NCI-H345 (cell line): ENCODE results near the gene KRTAP5-6.

Experiments
- DNase-seq: peaks from one replicate; lab custom pipeline; 2025; lab: John Stamatoyannopoulos, UW

KRTAP5-6 gene

GRCh38 chr11:1702506-1702905 lies 5.5 kb downstream of the KRTAP5-6 start:
- no peak for DNase-seq

DNA sequence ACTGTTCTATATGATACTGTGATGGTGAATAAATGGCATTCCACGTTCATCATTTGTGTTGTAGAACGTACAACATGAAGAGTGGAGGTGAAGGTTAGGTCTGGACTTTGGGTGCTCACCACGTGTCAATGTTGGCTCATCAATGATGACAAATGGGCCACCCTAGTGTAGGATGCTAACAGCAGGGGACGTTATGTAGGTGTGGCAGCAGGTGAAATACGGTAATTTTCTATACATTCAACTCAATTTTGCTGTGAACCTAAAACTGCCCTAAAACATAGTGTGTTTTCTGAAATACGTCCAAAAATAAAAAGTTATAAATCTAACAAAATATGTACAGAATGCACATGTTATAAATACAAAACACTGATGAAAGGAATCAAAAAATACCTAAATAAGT lies 6.2 kb downstream of the KRTAP5-6 start:
- DNase-seq, result no peak

DNA sequence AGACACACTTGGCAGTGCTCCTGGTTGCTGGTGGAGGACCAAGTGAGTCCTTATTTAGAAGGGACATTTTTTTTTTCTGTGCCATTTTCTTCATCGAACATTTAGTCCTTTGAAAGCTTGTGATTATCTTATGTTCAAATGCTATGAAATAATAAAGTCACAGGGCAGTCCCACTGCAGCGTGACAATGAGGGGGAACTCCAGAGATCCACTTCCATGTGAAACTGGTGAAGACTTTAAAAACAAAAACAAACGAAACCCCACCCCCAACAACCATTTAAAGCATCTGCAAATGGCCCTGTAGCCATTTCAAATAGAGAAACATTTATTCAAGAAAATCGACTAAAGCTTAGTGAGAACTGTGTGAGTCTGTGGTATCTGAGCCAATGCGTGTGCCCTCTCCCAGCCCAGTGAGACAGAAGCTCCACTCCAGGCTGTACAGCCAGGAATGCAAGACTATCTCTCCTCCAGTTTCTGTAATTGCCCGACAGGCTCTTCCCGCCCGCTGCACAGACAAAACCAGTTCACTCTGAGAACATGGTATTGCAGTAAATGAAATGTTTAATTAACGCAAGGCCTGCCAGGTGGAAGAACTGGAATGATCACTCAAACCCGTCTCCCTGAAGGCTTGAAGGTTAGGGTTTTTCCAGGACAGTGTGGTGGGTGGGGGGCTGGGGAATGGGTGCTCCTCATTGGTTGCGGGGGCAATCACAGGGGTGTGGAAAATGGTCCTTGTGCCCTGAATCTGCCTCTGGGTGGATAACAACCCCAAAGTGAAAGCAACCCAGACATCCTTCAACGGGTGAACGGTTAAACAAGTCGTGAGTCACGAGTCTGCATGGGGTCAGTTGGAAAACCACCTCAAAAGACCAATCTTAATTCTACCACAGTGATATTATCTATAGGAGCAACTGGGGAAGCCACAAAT lies 8.4 kb downstream of the KRTAP5-6 start:
- DNase-seq, result no peak

DNA sequence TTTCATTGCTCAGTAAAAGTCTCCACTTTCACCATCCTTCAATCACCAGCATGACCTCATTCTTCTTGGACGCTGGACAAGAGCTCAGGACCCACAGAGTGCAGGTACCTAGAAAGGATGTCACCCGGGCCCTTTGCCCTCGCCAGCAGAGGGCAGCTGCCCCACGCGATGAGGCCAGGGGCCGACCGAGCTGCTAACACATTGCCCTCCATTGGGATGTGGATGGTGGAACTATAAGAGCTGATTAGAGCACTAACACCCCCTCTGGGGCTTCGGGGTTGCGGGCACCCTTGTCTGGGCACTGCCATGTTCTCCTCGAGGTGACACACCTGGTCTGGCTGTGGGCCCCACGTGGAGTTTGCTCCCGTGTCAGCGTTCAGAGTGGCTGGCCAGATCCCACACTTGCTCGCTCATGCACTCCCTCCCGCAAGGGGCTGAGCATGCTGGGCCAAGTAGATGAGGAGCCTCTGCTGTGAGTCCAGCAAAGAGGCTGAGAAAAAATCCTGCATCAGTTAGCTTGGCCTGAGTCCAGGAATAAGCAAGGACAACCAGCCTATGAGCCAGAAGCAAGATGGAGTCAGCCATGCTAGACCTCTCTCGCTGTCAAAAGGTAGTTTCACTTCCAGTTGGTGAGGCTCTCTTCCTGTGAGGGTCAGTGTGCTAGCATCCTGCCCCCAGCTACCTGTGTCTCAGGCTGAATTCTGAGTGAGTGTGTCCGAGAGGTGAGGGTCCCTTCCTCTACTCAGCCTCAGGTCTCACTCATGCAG lies 9.8 kb downstream of the KRTAP5-6 start:
- no peak for DNase-seq

- no peak for DNase-seq
Observed at GRCh38 chr11:1707751-1708150, 10.8 kb downstream of the KRTAP5-6 start.

GRCh38 chr11:1708716-1709115 lies 11.7 kb downstream of the KRTAP5-6 start:
- DNase-seq, result no peak

- DNase-seq, result no peak
Observed at GRCh38 chr11:1714908-1715885, 18.2 kb downstream of the KRTAP5-6 start.

- DNase-seq, result no peak
Observed at GRCh38 chr11:1717745-1718144, 20.8 kb downstream of the KRTAP5-6 start.

DNA sequence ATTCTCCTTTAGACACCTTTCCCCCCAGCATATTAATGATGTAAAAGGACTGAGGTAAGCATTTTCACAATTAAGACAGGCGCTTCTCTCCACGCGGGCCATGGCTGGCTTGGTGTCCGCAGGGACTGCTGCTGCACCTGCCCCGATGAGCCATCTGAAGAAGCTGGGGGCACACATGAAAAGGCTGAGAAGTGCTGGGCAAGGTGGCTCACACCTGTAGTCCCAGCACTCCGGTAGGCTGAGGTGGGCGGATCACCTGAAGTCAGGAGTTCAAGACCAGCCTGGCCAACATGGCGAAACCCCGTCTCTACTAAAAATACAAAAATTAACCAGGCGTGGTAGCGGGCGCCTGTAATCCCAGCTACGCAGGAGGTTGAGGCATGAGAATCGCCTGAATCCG lies 21.3 kb downstream of the KRTAP5-6 start:
- DNase-seq, result no peak

GRCh38 chr11:1719781-1720180 lies 22.8 kb downstream of the KRTAP5-6 start:
- DNase-seq, result no peak

- no peak for DNase-seq
Observed at GRCh38 chr11:1727096-1727690, 30.2 kb downstream of the KRTAP5-6 start.

DNA sequence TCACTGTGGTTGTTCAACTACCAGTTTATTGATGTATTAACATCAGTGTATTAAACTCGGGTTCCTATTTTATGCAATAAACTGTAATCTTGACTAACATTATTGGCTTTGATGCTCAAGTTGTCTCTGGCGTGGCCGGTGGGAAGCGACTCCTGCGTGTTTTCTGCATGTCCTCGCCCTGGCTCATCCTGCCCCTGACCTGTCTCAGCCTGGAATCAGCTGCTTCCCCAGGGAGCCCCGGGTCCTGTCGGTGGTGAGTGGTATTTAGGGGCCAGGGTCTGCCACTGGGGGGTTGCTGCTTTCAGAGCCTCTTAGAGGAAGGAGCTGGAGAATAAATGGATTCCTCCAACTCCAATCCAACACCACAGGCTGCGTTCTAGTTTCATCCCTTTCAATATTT lies 30.9 kb downstream of the KRTAP5-6 start:
- DNase-seq, result no peak

DNA sequence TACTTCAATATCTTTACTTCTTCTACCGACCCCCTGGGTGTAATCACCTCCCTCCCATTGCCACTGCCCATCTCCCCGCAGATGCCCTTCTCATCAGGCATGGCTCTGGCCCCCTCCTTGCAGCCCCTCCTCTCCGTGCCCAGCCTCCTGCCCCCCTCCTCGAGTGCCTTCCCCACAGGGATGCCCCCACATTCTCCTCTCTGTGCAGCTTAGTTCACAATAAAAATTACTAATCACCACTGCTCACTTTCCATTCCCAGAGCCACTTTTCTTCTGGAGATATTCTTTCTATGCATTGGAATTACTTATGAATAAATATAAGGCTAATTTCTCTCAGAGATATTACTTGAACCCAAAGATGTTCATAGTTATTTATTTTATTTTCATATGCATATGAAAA lies 31.3 kb downstream of the KRTAP5-6 start:
- DNase-seq, result no peak

DNA sequence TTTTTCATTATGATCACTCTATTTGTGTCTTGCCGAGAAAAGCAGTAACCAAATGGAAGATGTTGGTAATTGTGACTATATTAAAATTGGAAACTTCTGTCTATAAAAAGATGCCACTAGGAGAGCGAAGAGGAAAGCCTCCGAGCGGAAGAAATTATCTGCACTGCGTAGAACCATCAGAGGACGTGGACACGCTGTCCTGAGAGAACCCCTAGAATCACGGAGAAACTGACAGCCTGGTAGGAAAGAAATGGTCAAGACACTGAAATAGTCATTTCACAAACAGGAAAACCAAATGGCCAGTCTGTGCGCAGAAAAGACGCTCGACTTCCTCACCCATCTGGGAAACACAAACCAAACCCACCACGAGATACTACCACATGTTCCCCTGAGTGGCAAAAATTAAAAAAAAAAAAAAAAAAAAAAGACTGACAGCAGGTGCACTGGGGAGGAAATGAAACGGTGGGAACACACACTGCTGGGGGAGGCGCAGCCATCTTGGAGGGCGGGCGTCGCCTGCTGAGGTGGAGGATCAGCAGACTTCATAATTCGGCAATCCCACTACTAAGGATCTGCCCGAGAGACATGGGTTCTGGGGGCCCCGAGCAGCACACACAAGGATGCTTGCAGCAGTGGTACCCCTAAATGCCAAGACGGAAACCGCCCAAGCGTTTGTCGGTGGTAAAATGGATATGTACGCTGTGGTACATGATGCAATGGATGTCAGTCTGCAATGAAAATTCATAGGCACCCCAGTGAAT lies 32.1 kb downstream of the KRTAP5-6 start:
- DNase-seq, result no peak

DNA sequence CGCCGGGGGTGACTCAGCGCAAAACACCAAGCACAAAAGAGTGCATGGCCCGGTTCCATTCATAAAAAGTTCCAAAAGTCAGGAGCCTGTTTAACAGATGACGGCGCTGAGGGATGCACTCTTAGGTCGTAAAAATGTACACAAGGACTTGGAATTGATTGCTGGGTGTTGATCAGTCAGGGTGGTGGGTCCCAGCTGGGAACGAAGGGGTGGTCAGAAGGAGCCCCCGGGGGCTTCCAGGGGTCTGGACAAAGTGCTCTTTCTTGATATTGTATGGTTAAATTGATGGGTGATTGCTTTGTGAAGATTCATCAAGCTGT lies 32.7 kb downstream of the KRTAP5-6 start:
- no peak for DNase-seq

GRCh38 chr11:1730059-1730629 lies 33.1 kb downstream of the KRTAP5-6 start:
- DNase-seq, result no peak

DNA sequence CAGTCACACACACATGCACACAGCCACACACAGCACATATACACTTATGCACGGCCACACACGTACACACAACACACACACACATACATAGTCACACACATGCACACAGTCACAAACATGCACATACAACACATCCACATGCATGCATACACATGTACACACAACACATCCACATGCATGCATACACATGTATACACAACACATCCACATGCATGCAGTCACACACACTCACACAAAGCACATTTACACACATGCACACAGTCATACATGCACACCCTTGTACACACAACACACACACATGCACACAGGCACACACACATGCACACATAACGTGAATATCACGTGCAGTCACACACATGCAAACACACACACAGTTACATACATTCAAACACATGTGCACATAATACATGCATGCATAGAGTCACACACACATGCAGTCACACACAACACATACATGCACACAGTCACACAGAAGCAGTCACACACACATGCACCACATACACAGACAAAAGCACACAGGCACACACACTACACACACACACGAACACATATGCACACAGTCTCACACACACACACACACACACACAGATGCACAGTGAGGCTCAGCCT lies 34.6 kb downstream of the KRTAP5-6 start:
- no peak for DNase-seq

- DNase-seq, result no peak
Observed at GRCh38 chr11:1732418-1733008, 35.5 kb downstream of the KRTAP5-6 start.

GRCh38 chr11:1733009-1733715 lies 36.2 kb downstream of the KRTAP5-6 start:
- DNase-seq, result no peak
